Endothelial cell of umbilical vein (primary cell): ENCODE results near the gene ENPP4. TPM values are rescaled to one million over a fixed set of nuclear protein-coding genes. Genes with fewer than 3 reads are reported as not detected.

Source experiments
- BruUV-seq: library from RNA; stranded (reverse); fragments of 400-500 nt; replicated peaks from 2 replicates; lab custom pipeline; 2021; lab: Mats Ljungman, UMichigan
- CTCF ChIA-PET: fragments of 300-600, 350-600 bp; sonication (Branson Sonifier 250); formaldehyde crosslinking; loops from one replicate; lab custom pipeline; 2021; ENCODE audit warnings: antibody characterized with exemption, inconsistent platforms; lab: Charles Lee
- POLR2A ChIA-PET: fragments of 300-600, 350-600 bp; sonication (Branson Sonifier 250); formaldehyde crosslinking; loops from one replicate; lab custom pipeline; 2021; ENCODE audit warnings: antibody characterized with exemption, inconsistent platforms; lab: Charles Lee
- DNase-seq: peaks from one replicate; pipeline ENCODE4 v3.0.0-alpha.2; 2011; ENCODE audit warnings: low read depth, low spot score
- FAIRE-seq: peaks from 2 replicates; lab custom pipeline; 2011; peaks lifted over from hg19 to GRCh38; lab: Jason Lieb, UNC
- H2AFZ ChIP-seq: 2 replicates; pipeline ENCODE4 v1.6.0; 2012; ENCODE audit warnings: low read depth, low read length, control low read depth, inconsistent platforms
- H3K27ac ChIP-seq: 2 replicates; pipeline ENCODE4 v1.5.1; 2011; ENCODE audit warnings: low read depth, mild to moderate bottlenecking, control low read depth, low read length, moderate library complexity; ENCODE audit not compliant: insufficient read depth
- H3K27me3 ChIP-seq, 2 experiments: 2 replicates each; pipeline versions ENCODE4 v1.6.0 to v1.6.1; 2011; ENCODE audit warnings: low read length in 2 of 2, mixed read lengths in 1 of 2; ENCODE audit not compliant: control insufficient read depth in 2 of 2, insufficient read depth in 2 of 2
- H3K36me3 ChIP-seq, 2 experiments: 2 replicates in 1 of 2; 3 replicates in 1 of 2; pipeline ENCODE4 v1.5.1; 2011; ENCODE audit warnings: low read length in 2 of 2, mild to moderate bottlenecking in 1 of 2, moderate library complexity in 1 of 2; ENCODE audit not compliant: control insufficient read depth in 2 of 2, insufficient read depth in 2 of 2; ENCODE audit errors: extremely low read depth in 1 of 2
- H3K4me1 ChIP-seq: 3 replicates; pipeline ENCODE4 v1.5.1; 2011; ENCODE audit warnings: mild to moderate bottlenecking, low read length; ENCODE audit not compliant: control insufficient read depth, insufficient read depth; ENCODE audit errors: extremely low read depth
- H3K4me2 ChIP-seq: 2 replicates; pipeline ENCODE4 v1.6.1; 2011; ENCODE audit warnings: low read length, control low read depth, mixed read lengths; ENCODE audit not compliant: insufficient read depth
- H3K4me3 ChIP-seq, 3 experiments: fragments of 200-600 bp in 1 of 3; sonication (generic), shearing (Covaris generic) in 1 of 3; replicated peaks in 1 of 3; 2 replicates each; pipeline ENCODE4 v1.5.1; 2011 to 2016; ENCODE audit warnings: control low read depth in 3 of 3, low read length in 3 of 3, mild to moderate bottlenecking in 2 of 3, inconsistent platforms in 1 of 3, low read depth in 1 of 3, moderate library complexity in 1 of 3; ENCODE audit not compliant: insufficient read depth in 1 of 3
- H3K79me2 ChIP-seq: 2 replicates; pipeline ENCODE4 v1.6.0; 2012; ENCODE audit warnings: low read length, inconsistent platforms; ENCODE audit not compliant: control insufficient read depth, insufficient read depth
- H3K9ac ChIP-seq: replicated peaks from 2 replicates; pipeline ENCODE3; 2011; ENCODE audit warnings: low read length, control low read depth; ENCODE audit not compliant: insufficient read depth; ENCODE audit errors: extremely low read depth
- H3K9me1 ChIP-seq: replicated peaks from 3 replicates; pipeline ENCODE4 v1.6.0; 2011; ENCODE audit warnings: mild to moderate bottlenecking, low read length; ENCODE audit not compliant: control insufficient read depth, insufficient read depth; ENCODE audit errors: extremely low read depth
- H3K9me3 ChIP-seq: replicated peaks from 2 replicates; pipeline ENCODE4 v1.5.1; 2012; ENCODE audit warnings: low read length, inconsistent platforms; ENCODE audit not compliant: control insufficient read depth, insufficient read depth
- H4K20me1 ChIP-seq: replicated peaks from 2 replicates; pipeline ENCODE3; 2011; ENCODE audit warnings: mild to moderate bottlenecking, low read length; ENCODE audit not compliant: control insufficient read depth, insufficient read depth; ENCODE audit errors: extremely low read depth
- CTCF ChIP-seq, 2 donors: IDR thresholded peaks; 1 replicate in 1 of 2; 2 replicates in 1 of 2; pipeline ENCODE4 v1.5.1; 2011; ENCODE audit warnings: low read length in 2 of 2, mild to moderate bottlenecking in 2 of 2, moderate library complexity in 2 of 2, control low read depth in 1 of 2, inconsistent platforms in 1 of 2, low read depth in 1 of 2; ENCODE audit not compliant: insufficient read depth in 1 of 2; ENCODE audit errors: extremely low read depth in 1 of 2
- EZH2 ChIP-seq: IDR thresholded peaks from 2 replicates; pipeline ENCODE4 v1.6.1; 2012; ENCODE audit warnings: borderline replicate concordance, low read depth, mild to moderate bottlenecking, moderate library complexity, low read length, inconsistent platforms; ENCODE audit not compliant: severe bottlenecking
- FOS ChIP-seq: IDR thresholded peaks from 2 replicates; pipeline ENCODE4 v1.6.1; 2011; ENCODE audit warnings: mild to moderate bottlenecking, low read length, moderate library complexity, borderline replicate concordance; ENCODE audit not compliant: insufficient read depth
- GATA2 ChIP-seq: IDR thresholded peaks from 2 replicates; pipeline ENCODE4 v1.7.0; 2011; ENCODE audit warnings: low read depth, mild to moderate bottlenecking, moderate library complexity, mixed read lengths, low read length; ENCODE audit not compliant: insufficient read length, insufficient read depth
- JUN ChIP-seq: IDR thresholded peaks from 2 replicates; pipeline ENCODE4 v1.6.1; 2011; ENCODE audit warnings: borderline replicate concordance, low read depth; ENCODE audit not compliant: insufficient read length, insufficient read depth
- MAX ChIP-seq: IDR thresholded peaks from 2 replicates; pipeline ENCODE4 v1.6.1; 2011; ENCODE audit not compliant: insufficient read depth, insufficient read length
- MYC ChIP-seq: IDR thresholded peaks from one replicate; pipeline ENCODE4 v1.6.1; 2011; ENCODE audit warnings: mild to moderate bottlenecking, low read depth, low read length
- POLR2A ChIP-seq: IDR thresholded peaks from 2 replicates; pipeline ENCODE4 v1.6.1; 2012; ENCODE audit warnings: low read depth, mild to moderate bottlenecking, control low read depth, low read length
- POLR2AphosphoS5 ChIP-seq: IDR thresholded peaks from 2 replicates; pipeline ENCODE4 v1.6.1; 2012; ENCODE audit warnings: low read depth, mild to moderate bottlenecking, control low read depth, low read length, moderate library complexity; ENCODE audit not compliant: insufficient read depth
- dilution Hi-C: fragments of 300-500 bp; cut with MboI; formaldehyde crosslinking; loops from one replicate; pipeline ENCODE4 v1.15.0; 2019; ENCODE audit warnings: low sequenced_read_pairs; ENCODE audit not compliant: extremely low pct_ligation_motif_present
- intact Hi-C: fragments of 100-400 bp; cut with micrococcal nuclease; formaldehyde crosslinking; loops from one replicate; pipeline ENCODE4 v1.10.0; 2022
- polyA plus RNA-seq, 4 experiments: library from polyadenylated mRNA; depleted of rRNA in 3 of 4; stranded (reverse) in 3 of 4; unstranded in 1 of 4; fragments of >200 nt; gene quantifications; 2 replicates each; pipeline versions ENCODE4 v1.2.1 to v1.2.3, GENCODE V29; 2011 to 2012; ENCODE audit warnings: missing spikeins in 1 of 4
- total RNA-seq: library from RNA; stranded (reverse); gene quantifications from 2 replicates; pipeline ENCODE4 v1.2.3, GENCODE V29; 2021

Gene ENPP4
- total and polyA plus RNA-seq, 2 donors (not counting 3 experiments of a cell fraction or from before 2014, with no cell fraction given) = 1.5 to 3.9 TPM

GRCh38 chr6:46113370-46113769, 16.4 kb upstream of the ENPP4 start:
- Histone ChIP-seq H3K9me1 (no peaks in the 10 kb centered on the region), H3K27ac (no peak overlapping the region), H2AFZ (no peak overlapping the region), H3K79me2 (no peaks in the 10 kb centered on the region), H4K20me1 (no peaks in the 10 kb centered on the region), H3K36me3 (no peaks in the 10 kb centered on the region), H3K4me3 (no peak overlapping the region), H3K9ac (no peak overlapping the region), H3K9me3 (no peaks in the 10 kb centered on the region), H3K27me3 (no peaks in the 10 kb centered on the region), H3K4me2 (no peak overlapping the region), H3K4me1 (no peaks in the 10 kb centered on the region)
- ChIA-PET POLR2A (no interaction called here), CTCF (interaction anchor here (2.4 kb wide), 1 partner anchor 23 kb away, joined by 7 read pairs; no protein-coding TSS in a partner anchor)
- DNase-seq (no peak), FAIRE-seq (no peak)
- dilution Hi-C loops (no loop called here), intact Hi-C loops (no loop called here)
- TF ChIP-seq CTCF (IDR thresholded peaks at IDR 0.05; ENCODE audit: extremely low read depth in 1 of 2, insufficient read depth in 1 of 2, low read depth in 1 of 2, low read length in 2 of 2) = no peak
- TF ChIP-seq POLR2A = no peak
- TF ChIP-seq MAX = no peak
- TF ChIP-seq GATA2 = no peak
- no peak for TF ChIP-seq JUN
- TF ChIP-seq POLR2AphosphoS5 = no peak
- no peak for TF ChIP-seq EZH2
- no peak for TF ChIP-seq MYC
- TF ChIP-seq FOS = no peak
- BruUV-seq = no TSS peak
